AG09309 (cell line): ENCODE data around the gene SUGCT.
A peak's percentile ranks its signal among the peaks of the same experiment; 100 is the strongest.

Experiments
- DNase-seq: peaks from one replicate; pipeline ENCODE4 v3.0.0-alpha.2; 2010; ENCODE audit warnings: low read depth
- H3K4me3 ChIP-seq: 2 replicates; pipeline ENCODE4 v1.5.1; 2011; ENCODE audit warnings: mild to moderate bottlenecking, low read depth, low read length, moderate library complexity; ENCODE audit not compliant: control insufficient read depth
- CTCF ChIP-seq: IDR thresholded peaks from 2 replicates; pipeline ENCODE4 v1.5.1; 2011; ENCODE audit warnings: mild to moderate bottlenecking, low read depth, low read length, inconsistent platforms; ENCODE audit not compliant: insufficient read depth, control insufficient read depth; ENCODE audit errors: missing control alignments

Gene SUGCT

GRCh38 chr7:40659231-40659630, 524.4 kb downstream of the SUGCT start:
- TF ChIP-seq CTCF, result no peak
- no peak for DNase-seq
- no peak overlapping the region for H3K4me3 ChIP-seq

- DNase-seq, result peak; percentile 62
- TF ChIP-seq CTCF, result no peak
- no peak overlapping the region for H3K4me3 ChIP-seq
Measured at GRCh38 chr7:40673285-40673684, 538.5 kb downstream of the SUGCT start.

- no peak for DNase-seq
- TF ChIP-seq CTCF, result no peak
- H3K4me3 ChIP-seq, result no peak overlapping the region
Measured at GRCh38 chr7:40674316-40674715, 539.5 kb downstream of the SUGCT start.

DNA sequence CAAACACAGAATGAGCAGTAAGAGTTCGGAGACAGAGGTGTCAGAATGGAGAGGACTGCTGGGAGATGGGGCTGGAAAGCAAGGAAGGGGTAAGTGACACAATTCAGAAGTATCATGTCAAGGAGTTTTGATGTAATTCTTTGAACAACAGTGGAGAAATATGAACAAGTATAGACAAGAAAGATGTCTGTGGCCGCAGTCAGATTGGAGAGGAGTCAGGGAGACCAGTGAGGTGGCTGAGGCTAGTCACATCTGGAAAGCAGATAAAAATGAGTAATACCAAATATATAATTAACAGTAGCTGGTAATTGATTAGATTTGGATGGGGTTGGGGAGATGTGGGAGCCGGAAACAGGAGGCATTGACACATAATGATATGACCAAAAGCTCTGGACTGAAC, 540.9 kb downstream of the SUGCT start:
- DNase-seq, result no peak
- no peak for TF ChIP-seq CTCF
- H3K4me3 ChIP-seq, result no peak overlapping the region

DNA sequence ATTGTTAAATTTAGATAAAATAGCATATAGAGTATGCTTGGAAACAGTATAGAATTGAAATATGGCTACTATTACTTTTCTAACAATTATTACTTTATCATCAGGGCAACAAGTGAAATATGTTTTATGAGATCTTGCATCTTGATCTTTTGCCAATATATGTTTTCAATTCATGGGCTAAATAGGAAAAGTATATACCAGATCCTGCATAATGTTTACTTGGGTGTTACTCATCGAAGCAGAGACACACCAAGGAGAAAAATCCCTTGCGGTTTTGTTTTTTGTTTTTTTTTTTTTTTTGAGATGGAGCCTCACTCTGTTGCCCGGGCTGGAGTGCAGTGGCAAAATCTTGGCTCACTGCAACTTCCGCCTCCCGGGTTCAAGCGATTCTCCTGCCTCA, 541.4 kb downstream of the SUGCT start:
- no peak for TF ChIP-seq CTCF
- DNase-seq, result no peak
- no peak overlapping the region for H3K4me3 ChIP-seq

GRCh38 chr7:40680657-40681056, 545.9 kb downstream of the SUGCT start:
- DNase-seq, result no peak
- peak; percentile 45 for TF ChIP-seq CTCF
- no peak overlapping the region for H3K4me3 ChIP-seq

GRCh38 chr7:40682696-40683095, 547.9 kb downstream of the SUGCT start:
- H3K4me3 ChIP-seq, result no peak overlapping the region
- no peak for DNase-seq
- TF ChIP-seq CTCF, result no peak
